Measurements from ENCODE around the gene BICDL1.

Gene BICDL1

GRCh38 chr12:120102189-120103043 lies 113.4 kb downstream of the BICDL1 start:
- FAIRE-seq: no peak

DNA sequence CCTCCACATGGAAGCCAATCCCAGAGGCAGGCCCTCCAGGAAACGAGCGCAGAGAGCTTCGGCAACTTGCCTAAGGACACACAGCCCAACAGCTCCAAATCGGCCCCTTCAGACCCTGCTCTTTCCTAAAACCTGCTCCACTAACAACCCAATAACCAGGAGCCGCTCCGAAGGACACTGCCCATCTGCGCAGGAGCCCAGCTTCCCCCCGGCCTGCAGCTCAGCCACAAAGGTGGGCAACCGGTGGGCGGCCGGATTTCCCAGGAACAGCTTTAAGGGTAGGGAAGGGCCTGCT lies 114.0 kb downstream of the BICDL1 start:
- no peak for FAIRE-seq

- FAIRE-seq: no peak
Measured at GRCh38 chr12:120103371-120103770, 114.3 kb downstream of the BICDL1 start.

GRCh38 chr12:120106151-120106550 lies 117.1 kb downstream of the BICDL1 start:
- no peak for FAIRE-seq

- no peak for FAIRE-seq
Measured at GRCh38 chr12:120109570-120110267, 120.7 kb downstream of the BICDL1 start.

DNA sequence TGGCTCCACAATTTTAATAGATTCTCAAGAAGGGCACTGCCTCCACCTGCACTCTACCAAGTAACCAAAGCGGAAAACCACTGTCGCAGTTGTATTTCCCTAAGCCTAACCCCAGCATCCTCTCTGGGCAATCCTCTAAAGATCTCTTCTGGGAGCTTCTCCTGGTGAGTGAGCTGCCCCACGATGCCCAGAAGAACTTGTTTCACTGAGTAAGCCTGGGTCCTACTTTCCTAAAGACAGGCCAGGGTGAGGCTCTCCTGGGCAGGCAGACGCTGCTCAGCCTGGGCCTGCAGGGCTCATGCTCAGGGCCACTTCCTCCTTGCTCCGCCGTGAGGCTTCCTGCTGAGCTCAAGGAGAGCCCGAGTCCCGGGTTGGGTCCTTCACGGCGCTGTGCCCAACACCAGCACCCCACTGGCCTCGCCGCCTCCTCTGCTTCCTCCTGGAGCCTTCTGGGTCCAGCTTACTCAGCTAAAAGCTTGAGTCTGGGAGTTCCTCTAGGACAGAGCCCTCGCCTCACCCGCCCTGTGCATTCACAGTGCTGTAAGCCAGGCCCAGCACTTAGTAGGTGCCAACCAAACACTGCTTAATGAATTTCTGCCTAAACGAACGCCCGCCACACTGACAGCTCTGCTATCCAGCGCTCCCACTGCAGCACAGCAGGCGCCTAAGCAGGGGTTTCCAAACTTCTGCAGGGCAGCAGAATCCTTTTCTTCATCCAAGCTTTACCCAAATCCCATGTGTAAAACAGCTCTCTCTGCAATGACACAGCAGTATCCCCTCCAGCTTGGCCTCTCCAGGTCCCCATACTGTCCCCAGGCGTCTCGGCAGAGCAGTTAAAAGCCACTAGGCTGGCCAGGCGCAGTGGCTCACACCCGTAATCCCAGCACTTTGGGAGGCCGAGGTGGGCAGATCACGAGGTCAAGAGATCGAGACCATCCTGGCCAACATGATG lies 121.8 kb downstream of the BICDL1 start:
- FAIRE-seq: no peak

- FAIRE-seq: no peak
Measured at GRCh38 chr12:120115066-120115465, 126.0 kb downstream of the BICDL1 start.

DNA sequence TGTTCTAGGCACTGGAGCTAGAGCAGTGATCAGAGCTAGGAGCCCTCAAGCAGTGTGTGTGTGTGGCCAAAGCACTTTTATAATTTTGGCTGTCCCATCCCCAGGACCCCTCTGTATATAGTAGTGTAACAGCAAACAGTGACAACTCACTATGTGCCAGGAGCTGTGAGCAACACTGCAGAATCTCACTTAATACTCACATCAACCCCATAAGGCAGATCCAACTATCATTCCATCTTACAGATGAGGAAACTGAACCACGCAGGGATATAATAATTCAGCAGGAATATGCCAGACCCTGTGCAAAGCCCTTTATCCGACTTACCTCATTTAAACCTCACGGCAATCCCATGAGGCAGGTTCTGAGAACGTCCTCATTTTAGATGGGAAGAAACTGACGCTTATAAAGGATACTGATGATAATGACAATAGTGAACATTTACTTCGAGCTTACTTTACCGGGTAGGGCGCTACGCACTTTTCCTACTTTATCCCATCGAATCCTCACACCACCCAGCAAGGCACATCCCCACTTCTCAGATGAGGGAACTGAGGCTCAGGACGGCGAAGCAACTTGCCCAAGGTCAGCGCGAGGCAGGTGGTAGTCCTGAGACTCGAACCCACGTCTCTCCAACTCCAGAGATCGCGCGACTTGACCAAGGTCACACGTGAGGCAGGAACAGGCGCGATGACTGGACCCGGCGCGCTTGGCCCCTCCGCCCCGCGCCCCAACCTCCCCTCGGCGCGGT lies 126.8 kb downstream of the BICDL1 start:
- no peak for FAIRE-seq

GRCh38 chr12:120116441-120116791 lies 127.4 kb downstream of the BICDL1 start, which contains the start of gene RAB35:
Gene RAB35 (minus strand): TSS chr12:120116753. CDS start chr12:120116650, 103 bp downstream.
- FAIRE-seq: no peak

DNA sequence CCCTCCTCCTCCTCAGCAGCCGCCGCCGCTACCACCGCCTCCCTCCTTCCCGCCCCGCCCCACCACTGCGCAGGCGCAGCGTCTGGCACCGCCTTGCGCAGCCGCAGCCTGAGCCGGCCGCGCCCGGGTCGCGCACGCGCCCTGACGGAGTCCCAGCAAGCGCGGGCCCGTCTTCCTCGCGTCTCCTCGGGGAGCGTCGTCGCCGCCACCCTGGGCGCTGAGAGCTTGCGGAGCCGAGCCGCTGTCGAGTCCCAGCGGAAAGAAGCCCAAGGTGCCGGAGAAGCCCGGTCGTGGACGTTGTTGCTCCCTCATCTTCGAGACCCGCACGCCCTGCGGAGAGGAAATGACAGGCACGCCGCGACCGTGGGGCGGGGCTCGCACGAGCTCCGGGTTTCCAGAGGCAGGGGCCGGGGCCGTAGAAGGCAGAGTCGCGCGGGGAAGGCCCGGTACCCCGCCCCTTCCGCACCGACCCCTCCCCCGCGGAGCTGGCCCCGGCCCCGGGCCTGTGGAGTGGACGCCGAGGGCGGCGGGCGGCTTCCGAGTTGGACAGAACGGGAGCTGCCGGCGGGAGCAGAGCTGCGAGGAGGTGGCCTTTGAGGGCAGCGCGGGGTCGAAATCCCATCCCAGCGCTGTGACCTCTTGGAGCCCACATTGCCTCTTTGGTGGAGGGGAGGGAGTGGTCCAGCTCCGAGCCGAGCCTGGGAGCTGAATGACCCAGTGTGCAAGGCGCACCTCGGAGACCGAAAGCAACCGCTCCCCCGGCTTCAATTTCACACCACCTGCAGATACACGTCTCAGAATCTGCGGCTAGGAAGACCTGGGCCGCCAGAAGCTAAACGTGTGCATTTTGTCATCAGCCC lies 128.0 kb downstream of the BICDL1 start:
- FAIRE-seq: no peak

DNA sequence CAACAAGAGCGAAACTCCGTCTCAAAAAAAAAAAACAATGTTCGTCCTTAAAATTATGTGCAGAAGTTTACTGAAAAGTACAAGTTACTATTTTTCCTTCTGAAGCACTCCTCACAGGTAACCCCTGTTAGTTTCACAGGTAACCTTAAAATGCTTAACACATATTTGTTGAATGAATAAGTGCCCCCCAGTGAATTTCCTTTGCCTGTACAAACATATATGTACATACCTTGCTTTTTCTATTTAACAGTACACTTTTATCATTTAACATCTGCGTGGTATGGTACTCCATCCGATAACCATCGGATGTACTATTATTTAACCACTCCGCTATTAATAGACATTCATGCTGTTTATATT lies 128.9 kb downstream of the BICDL1 start:
- FAIRE-seq: no peak

DNA sequence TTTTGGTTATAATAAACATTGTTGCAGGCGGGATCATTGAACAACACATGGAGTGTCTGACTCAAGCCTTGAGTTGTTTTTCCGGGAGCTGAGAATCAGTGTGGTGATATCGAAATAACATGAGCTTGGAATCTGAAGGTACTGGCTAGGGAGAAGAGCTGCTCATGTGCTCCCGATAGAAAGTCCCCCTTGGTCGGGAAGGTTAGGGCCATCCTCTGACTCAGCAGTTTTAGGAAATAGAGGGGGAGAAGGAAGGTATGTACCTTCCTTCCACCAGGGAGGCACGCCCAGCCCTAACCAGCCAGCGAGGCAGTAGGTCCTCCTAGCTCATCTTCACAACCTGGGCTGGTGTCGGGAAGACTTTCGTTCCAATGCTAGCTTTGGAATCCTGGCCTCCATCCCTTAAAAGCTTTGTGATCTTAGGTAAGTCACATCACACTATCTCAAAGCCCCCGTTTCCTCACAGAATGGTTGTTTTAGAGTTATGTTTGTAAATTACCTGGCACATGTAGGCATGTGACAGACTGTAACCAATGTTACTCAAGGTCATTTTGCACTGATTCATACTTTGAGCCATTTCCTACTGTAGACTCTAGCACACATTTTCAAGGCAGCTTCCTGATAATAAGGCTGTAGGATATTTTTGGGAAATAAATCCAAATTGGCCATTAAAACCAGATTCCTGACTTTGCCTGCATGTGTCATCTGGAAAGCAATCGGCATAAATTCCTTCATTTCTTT lies 129.5 kb downstream of the BICDL1 start:
- no peak for FAIRE-seq

- no peak for FAIRE-seq
Measured at GRCh38 chr12:120119271-120119973, 130.4 kb downstream of the BICDL1 start.

- no peak for FAIRE-seq
Measured at GRCh38 chr12:120121343-120121742, 132.3 kb downstream of the BICDL1 start.

DNA sequence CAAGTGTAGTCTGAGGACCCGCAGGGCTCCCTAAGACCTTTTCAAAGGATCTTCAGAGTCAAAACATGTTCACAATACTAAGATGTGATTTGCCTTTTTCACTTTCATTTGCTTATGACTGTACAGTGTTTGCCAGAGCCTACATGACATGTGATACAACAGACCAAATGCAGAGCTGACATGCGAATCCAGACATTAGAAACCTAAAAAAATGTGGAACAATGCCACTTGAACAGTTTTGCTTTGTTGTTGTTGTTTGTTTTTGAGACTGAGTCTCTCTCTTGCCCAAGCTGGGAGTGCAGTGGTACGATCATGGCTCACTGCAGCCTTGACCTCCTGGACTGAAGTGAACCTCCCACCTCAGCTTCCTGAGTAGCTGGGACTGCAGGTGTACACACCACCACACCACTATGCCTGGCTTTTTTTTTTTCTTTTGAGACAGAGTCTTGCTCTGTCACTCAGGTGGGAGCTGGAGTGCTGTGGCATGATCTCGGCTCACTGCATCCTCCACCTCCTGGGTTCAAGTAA lies 132.8 kb downstream of the BICDL1 start:
- FAIRE-seq: no peak

DNA sequence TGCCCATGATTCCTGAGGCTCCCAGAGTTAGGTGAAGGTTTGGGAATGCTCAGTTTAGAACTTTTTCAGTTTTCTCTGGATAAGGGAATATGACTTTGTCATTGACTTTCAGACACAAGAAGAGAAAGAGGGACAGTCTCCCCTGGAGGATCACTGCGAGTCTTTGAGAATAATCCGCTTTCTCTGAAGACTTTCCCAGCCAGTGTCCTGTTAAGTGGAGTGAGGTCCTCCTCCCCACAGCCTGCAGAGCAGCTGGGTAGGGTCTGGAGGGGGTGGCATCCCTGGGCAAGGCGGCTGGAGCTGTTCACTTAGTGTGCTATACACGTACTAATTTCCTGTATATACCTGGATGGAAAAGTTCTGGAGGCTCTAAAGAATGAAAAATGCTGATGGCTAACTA lies 136.0 kb downstream of the BICDL1 start:
- no peak for FAIRE-seq

DNA sequence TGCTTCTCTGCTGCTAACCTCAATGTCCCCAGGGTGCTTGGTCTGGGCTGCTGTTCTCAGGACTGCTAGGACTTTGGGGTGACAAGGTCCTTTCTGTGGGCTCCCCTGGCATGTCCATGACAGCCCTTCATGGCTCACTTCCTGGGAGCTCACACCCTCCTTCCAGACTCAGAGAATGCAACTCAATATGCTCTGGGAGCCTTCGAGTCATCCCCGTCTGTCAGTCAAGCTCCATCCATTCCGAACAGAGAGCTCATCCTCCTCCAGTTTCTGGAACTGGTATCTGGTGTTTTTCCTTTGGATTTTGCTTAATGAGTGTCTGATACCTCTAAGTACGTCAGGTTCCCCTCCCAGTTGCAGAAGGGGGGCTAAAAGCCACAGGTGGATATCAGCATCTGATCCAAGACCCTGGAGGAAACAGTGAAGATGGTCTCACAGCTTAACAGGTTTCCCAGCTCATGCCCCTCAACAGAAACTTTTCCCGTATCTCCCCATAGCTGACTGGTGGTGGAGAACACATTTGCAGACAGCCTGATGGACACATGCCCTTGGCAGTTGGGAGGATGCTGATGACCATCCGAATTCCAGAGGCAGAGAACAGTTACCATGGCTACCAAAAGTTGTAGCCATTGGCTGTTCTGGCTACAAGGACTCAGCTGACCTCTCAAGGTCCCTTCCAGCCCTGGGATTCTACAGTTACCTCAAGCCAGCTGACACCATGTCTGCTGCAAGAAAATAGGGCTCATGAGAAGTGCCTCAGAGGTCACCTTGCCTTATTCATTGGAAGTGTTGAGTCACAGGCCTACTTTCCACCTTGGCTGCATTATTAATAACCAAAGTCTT lies 137.0 kb downstream of the BICDL1 start:
- no peak for FAIRE-seq

GRCh38 chr12:120126635-120127005 lies 137.6 kb downstream of the BICDL1 start:
- FAIRE-seq: no peak

- no peak for FAIRE-seq
Measured at GRCh38 chr12:120130011-120130410, 141.0 kb downstream of the BICDL1 start.
